HEK293T (cell line): ENCODE results near the gene HK1.
A peak's percentile ranks its signal among the peaks of the same experiment; 100 is the strongest.

Experiments
- CTCF ChIA-PET: fragments of 350-600 bp; formaldehyde crosslinking; extraction: SDS; loops from one replicate; lab custom pipeline; 2021; ENCODE audit warnings: antibody characterized with exemption, inconsistent platforms; lab: Yijun Ruan, JAX
- POLR2A ChIA-PET: fragments of 350-600 bp; formaldehyde crosslinking; extraction: SDS; loops from one replicate; lab custom pipeline; 2020; ENCODE audit warnings: antibody characterized with exemption, inconsistent platforms; lab: Yijun Ruan, JAX
- DNase-seq: peaks from one replicate; pipeline ENCODE4 v3.0.0; 2012; ENCODE audit warnings: mixed read lengths; ENCODE audit errors: extremely low spot score
- ARNT ChIP-seq: fragments of 450-650 bp; IDR thresholded peaks from 2 replicates; pipeline ENCODE4 v1.6.1; 2017; ENCODE audit warnings: mild to moderate bottlenecking
- BHLHE40 ChIP-seq: fragments of 450-650 bp; IDR thresholded peaks from 2 replicates; pipeline ENCODE4 v1.6.1; 2016; ENCODE audit warnings: mild to moderate bottlenecking, moderate library complexity, borderline replicate concordance
- CTBP1 ChIP-seq: fragments of 450-650 bp; IDR thresholded peaks from 2 replicates; pipeline ENCODE4 v1.6.1; 2016; ENCODE audit warnings: borderline replicate concordance
- ELF4 ChIP-seq: fragments of 450-650 bp; IDR thresholded peaks from 2 replicates; pipeline ENCODE4 v1.6.1; 2017; ENCODE audit warnings: antibody characterized with exemption
- FOXA1 ChIP-seq: fragments of 450-650 bp; IDR thresholded peaks from 2 replicates; pipeline ENCODE4 v1.6.1; 2016; ENCODE audit warnings: mild to moderate bottlenecking
- FOXK2 ChIP-seq: fragments of 450-650 bp; IDR thresholded peaks from 2 replicates; pipeline ENCODE4 v1.6.1; 2016; ENCODE audit warnings: mild to moderate bottlenecking
- FOXM1 ChIP-seq: fragments of 450-650 bp; IDR thresholded peaks from 2 replicates; pipeline ENCODE4 v1.6.1; 2017; ENCODE audit warnings: mild to moderate bottlenecking, borderline replicate concordance
- HDGF ChIP-seq: fragments of 450-650 bp; IDR thresholded peaks from 2 replicates; pipeline ENCODE4 v1.6.1; 2017; ENCODE audit warnings: antibody characterized with exemption, borderline replicate concordance
- LEF1 ChIP-seq: fragments of 450-650 bp; IDR thresholded peaks from 2 replicates; pipeline ENCODE4 v1.6.1; 2017; ENCODE audit warnings: mild to moderate bottlenecking, borderline replicate concordance
- NFRKB ChIP-seq: fragments of 450-650 bp; IDR thresholded peaks from 2 replicates; pipeline ENCODE4 v1.6.1; 2016; ENCODE audit warnings: mild to moderate bottlenecking, moderate library complexity
- PKNOX1 ChIP-seq: fragments of 450-650 bp; IDR thresholded peaks from 2 replicates; pipeline ENCODE4 v1.6.1; 2016
- SP1 ChIP-seq: fragments of 450-650 bp; IDR thresholded peaks from 2 replicates; pipeline ENCODE4 v1.6.1; 2017
- SUZ12 ChIP-seq: fragments of 450-650 bp; IDR thresholded peaks from 2 replicates; pipeline ENCODE4 v1.6.1; 2016; ENCODE audit warnings: mild to moderate bottlenecking
- TARDBP ChIP-seq: fragments of 450-650 bp; IDR thresholded peaks from 2 replicates; pipeline ENCODE4 v1.6.1; 2016
- ZNF384 ChIP-seq: fragments of 450-650 bp; IDR thresholded peaks from 2 replicates; pipeline ENCODE4 v1.6.1; 2016

HK1 gene

GRCh38 chr10:69412232-69412790 lies 134.0 kb downstream of the HK1 start:
- ChIA-PET CTCF (interaction anchor here (1.2 to 1.3 kb wide), 2 partner anchors 103 to 196 kb away, joined by 3 to 4 read pairs; no protein-coding TSS in a partner anchor), POLR2A (no interaction called here)
- DNase-seq, result no peak
- no peak for TF ChIP-seq FOXK2
- no peak for TF ChIP-seq ZNF384
- TF ChIP-seq SUZ12, result no peak
- TF ChIP-seq ARNT, result no peak
- no peak for TF ChIP-seq FOXM1
- TF ChIP-seq PKNOX1, result no peak
- TF ChIP-seq HDGF, result no peak

- CTCF ChIA-PET, result interaction anchor here (1.2 kb wide), 1 partner anchor 197 kb away, joined by 3 read pairs; no protein-coding TSS in a partner anchor
- peak; percentile 69 for DNase-seq
- TF ChIP-seq ZNF384 (no peak), FOXA1 (no peak), CTBP1 (no peak), ARNT (peak; percentile 40; the same call in 1 of the 2 replicates)
- POLR2A ChIA-PET, result no interaction called here
Measured at GRCh38 chr10:69413221-69413865, 135.0 kb downstream of the HK1 start.

- TF ChIP-seq ZNF384 (no peak), FOXA1 (no peak), FOXM1 (no peak), HDGF (no peak), SUZ12 (no peak), ARNT (no peak)
- ChIA-PET CTCF (no interaction called here), POLR2A (no interaction called here)
Measured at GRCh38 chr10:69414036-69415018, 136.0 kb downstream of the HK1 start.

GRCh38 chr10:69415049-69415448 lies 136.8 kb downstream of the HK1 start:
- DNase-seq, result no peak
- ChIA-PET CTCF (no interaction called here), POLR2A (no interaction called here)
- no peak for TF ChIP-seq FOXK2

More at GRCh38 chr10:69414036-69415018, 136.0 kb downstream of the HK1 start:
- DNase-seq, result no peak

- ChIA-PET CTCF (no interaction called here), POLR2A (no interaction called here)
- DNase-seq, result no peak
- TF ChIP-seq LEF1, result no peak
- TF ChIP-seq ELF4, result no peak
- no peak for TF ChIP-seq BHLHE40
- TF ChIP-seq SP1, result no peak
- no peak for TF ChIP-seq PKNOX1
- TF ChIP-seq CTBP1, result no peak
- TF ChIP-seq NFRKB, result no peak
- no peak for TF ChIP-seq TARDBP
Measured at GRCh38 chr10:69415951-69416350, 137.7 kb downstream of the HK1 start.

GRCh38 chr10:69416695-69417094 lies 138.4 kb downstream of the HK1 start, which contains the start of gene TACR2:
Gene TACR2 (minus strand): TSS chr10:69416918. CDS start chr10:69416323, 595 bp downstream.
- POLR2A ChIA-PET, result no interaction called here
- CTCF ChIA-PET, result interaction anchor here (1.0 to 1.1 kb wide), 2 partner anchors 12 to 22 kb away, joined by 3 to 4 read pairs; no protein-coding TSS in a partner anchor
- TF ChIP-seq PKNOX1 (no peak), SUZ12 (no peak)
- DNase-seq, result no peak

- ChIA-PET CTCF (interaction anchor here (1.0 kb wide), 1 partner anchor 21 kb away, joined by 4 read pairs; no protein-coding TSS in a partner anchor), POLR2A (no interaction called here)
- no peak for DNase-seq
- no peak for TF ChIP-seq ZNF384
- no peak for TF ChIP-seq ARNT
- TF ChIP-seq PKNOX1, result no peak
- TF ChIP-seq FOXA1, result no peak
- TF ChIP-seq TARDBP, result no peak
- no peak for TF ChIP-seq HDGF
- TF ChIP-seq BHLHE40, result no peak
Measured at GRCh38 chr10:69417542-69417941, 139.2 kb downstream of the HK1 start.
